NCI-H345 treated with DMSO at 0.1 percent for 48 hours (cell line): ENCODE measurements around the gene MRM2.

Experiments used
- DNase-seq: peaks from one replicate; lab custom pipeline; 2025; ENCODE audit not compliant: unreplicated experiment; lab: John Stamatoyannopoulos, UW

The MRM2 gene

GRCh38 chr7:2224934-2225333 lies 17.1 kb downstream of the MRM2 start:
- no peak for DNase-seq

- no peak for DNase-seq
These were observed 17.5 kb downstream of the MRM2 start for GRCh38 chr7:2224491-2224928.

GRCh38 chr7:2223321-2223720 lies 18.7 kb downstream of the MRM2 start:
- no peak for DNase-seq

- DNase-seq = no peak
These were observed 19.5 kb downstream of the MRM2 start for GRCh38 chr7:2222516-2222915.

- DNase-seq = no peak
These were observed 21.1 kb downstream of the MRM2 start for GRCh38 chr7:2220954-2221353.

GRCh38 chr7:2220506-2220905 lies 21.5 kb downstream of the MRM2 start:
- DNase-seq = no peak

- no peak for DNase-seq
These were observed 22.0 kb downstream of the MRM2 start for GRCh38 chr7:2220030-2220429.

GRCh38 chr7:2219606-2220005 lies 22.4 kb downstream of the MRM2 start:
- DNase-seq = no peak

- DNase-seq = no peak
These were observed 22.9 kb downstream of the MRM2 start for GRCh38 chr7:2219136-2219535.

- DNase-seq = no peak
These were observed 23.6 kb downstream of the MRM2 start for GRCh38 chr7:2218444-2218785.

- DNase-seq = no peak
These were observed 24.1 kb downstream of the MRM2 start for GRCh38 chr7:2217716-2218443.

- DNase-seq = no peak
These were observed 24.8 kb downstream of the MRM2 start for GRCh38 chr7:2217206-2217605.

- DNase-seq = no peak
These were observed 26.2 kb downstream of the MRM2 start for GRCh38 chr7:2215851-2216250.

GRCh38 chr7:2214636-2215035 lies 27.4 kb downstream of the MRM2 start:
- DNase-seq = no peak

- DNase-seq = no peak
These were observed 28.3 kb downstream of the MRM2 start for GRCh38 chr7:2213551-2214215.

GRCh38 chr7:2212906-2213305 lies 29.1 kb downstream of the MRM2 start:
- DNase-seq = no peak

GRCh38 chr7:2211926-2212325 lies 30.1 kb downstream of the MRM2 start:
- DNase-seq = no peak

GRCh38 chr7:2211259-2211880 lies 30.6 kb downstream of the MRM2 start:
- no peak for DNase-seq

GRCh38 chr7:2210551-2211258 lies 31.3 kb downstream of the MRM2 start:
- DNase-seq = no peak

- no peak for DNase-seq
These were observed 32.1 kb downstream of the MRM2 start for GRCh38 chr7:2209961-2210323.

- DNase-seq = peak; percentile 14
These were observed 32.7 kb downstream of the MRM2 start for GRCh38 chr7:2209146-2209960.
